DMS153 treated with DMSO at 0.1 percent for 48 hours (cell line): ENCODE results near the gene ZSCAN10.
"Not testable (repeated sequence)": the region's sequence is repeated elsewhere in the genome, so short reads cannot be mapped to it uniquely, and the experiment has no call there.

Source experiments
- DNase-seq: peaks from one replicate; lab custom pipeline; 2025; ENCODE audit not compliant: unreplicated experiment; lab: John Stamatoyannopoulos, UW

Gene ZSCAN10

GRCh38 chr16:3098459-3099394 lies at the start of gene ZSCAN10:
ZSCAN10 (minus strand) TSS chr16:3099294; CDS start chr16:3092937, 6,357 bp downstream.
- no peak for DNase-seq

DNA sequence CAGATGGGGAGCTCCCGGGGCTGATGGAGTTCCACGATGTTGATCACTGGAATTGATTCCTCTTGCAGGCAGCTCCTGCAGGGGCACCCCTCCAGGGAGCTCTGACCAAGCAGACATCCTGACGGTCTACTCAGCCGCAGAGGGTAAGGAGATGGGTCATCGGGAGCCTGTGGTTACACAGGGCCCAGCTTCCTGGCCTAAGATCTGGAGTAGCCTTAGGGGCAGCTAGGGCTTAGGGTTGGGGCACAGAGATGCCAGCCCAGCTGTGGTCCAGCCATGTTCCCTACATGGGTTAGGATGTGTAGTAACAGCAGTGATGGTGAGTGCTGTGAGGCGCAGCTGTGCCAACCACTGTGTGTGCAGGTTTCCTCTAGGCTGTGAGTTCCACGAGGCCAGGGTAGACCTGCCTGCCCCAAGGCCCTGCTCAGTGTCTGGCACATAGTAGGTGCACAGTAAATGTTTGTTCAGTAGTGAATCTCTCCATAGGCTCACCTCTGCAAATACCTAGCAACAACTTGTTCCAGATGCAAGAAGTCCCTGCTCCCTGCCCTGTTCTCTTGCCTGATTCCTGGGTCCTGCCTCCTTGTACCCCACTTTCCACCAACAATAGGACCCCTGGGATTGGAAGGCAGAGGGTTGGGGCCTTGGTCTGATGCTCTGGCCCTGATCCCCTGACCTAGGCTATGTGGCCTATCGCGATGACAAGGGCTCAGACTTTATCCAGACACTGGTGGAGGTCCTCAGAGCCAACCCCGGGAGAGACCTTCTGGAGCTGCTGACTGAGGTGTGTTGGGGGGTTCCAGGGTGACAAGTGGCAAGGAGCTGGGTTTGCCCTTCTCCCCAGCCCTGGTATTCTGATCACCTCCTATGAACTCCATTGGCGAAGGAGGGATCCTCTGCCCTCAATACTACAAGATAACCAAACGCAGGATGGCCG lies 49.4 kb upstream of the ZSCAN10 start:
- no peak for DNase-seq

- DNase-seq: no peak
Observed at GRCh38 chr16:3147757-3148104, 48.6 kb upstream of the ZSCAN10 start.

- DNase-seq: no peak
Observed at GRCh38 chr16:3147046-3147756, 48.1 kb upstream of the ZSCAN10 start.

DNA sequence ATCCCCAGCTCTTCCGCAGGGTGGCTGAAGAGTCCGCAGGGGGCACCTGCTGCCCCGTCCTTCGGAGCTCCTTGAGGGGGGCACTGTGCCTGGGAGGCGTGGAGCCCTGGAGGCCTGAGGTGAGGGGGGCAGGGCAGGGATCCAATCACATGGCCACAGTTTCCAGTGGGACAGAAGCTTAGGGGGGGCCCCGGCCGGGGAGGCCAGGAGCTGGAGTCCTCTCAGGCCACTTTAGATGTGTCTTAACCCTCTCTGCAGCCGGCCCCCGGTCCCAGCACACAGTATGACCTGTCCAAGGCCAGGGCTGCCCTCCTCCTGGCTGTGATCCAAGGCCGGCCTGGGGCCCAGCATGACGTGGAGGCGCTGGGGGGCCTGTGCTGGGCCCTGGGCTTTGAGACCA lies 46.6 kb upstream of the ZSCAN10 start:
- DNase-seq: no peak

- no peak for DNase-seq
Observed at GRCh38 chr16:3145151-3145550, 46.1 kb upstream of the ZSCAN10 start.

GRCh38 chr16:3144321-3144983 lies 45.4 kb upstream of the ZSCAN10 start:
- no peak for DNase-seq

DNA sequence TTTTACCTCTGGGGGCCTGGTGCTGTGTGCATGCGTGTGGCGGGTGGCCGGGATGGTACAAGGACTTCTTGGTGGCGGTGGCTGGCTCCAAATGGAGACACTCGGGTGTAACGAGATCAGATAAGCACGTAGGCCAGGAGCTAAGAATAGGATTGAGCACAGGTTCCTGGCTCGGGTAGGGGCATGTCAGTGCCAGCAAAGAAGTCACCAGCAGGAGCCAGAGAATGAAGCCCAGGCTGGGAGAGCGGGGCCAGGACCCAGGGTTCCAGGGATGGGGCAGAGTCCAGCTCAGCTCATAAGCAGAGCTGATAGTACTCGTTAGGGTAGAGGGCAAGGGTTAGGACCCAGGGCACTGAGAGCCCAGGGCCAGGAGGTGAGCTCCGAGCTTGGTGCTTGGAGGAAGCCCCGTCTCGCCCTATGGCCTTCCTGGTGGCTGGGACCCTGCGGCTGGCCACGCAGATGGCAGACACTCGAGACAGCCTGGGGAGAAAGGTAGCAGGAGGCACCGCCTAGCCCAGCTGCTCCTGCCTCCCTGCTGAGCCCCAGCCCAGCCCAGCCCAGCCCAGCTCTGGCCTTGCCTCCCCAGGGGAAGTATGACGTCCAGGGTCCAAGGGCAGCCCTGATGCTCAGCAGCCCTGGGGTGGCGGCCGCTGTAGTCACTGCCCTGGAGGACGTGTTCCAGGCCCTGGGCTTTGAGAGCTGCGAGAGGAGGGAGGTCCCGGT lies 44.7 kb upstream of the ZSCAN10 start:
- no peak for DNase-seq

DNA sequence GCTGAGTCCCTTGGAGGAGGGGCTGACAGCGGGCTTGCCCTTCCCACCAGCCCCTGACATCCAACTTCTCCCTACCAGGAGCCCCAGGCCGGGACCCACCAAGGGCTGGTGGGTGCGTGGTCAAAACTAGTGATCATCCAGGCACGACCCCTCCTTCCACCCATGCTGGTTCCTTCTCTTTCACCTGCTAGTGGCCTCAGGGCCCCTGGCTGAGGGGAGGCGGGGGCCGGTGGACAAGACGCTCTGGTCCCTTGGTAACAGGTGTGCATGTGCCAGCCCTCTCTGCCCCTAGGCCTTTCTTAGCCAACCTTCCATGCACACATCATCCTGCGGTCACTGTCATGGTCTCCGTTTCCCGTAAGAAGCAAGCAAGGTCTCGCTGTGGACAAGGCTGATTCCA lies 44.1 kb upstream of the ZSCAN10 start:
- DNase-seq: no peak

DNA sequence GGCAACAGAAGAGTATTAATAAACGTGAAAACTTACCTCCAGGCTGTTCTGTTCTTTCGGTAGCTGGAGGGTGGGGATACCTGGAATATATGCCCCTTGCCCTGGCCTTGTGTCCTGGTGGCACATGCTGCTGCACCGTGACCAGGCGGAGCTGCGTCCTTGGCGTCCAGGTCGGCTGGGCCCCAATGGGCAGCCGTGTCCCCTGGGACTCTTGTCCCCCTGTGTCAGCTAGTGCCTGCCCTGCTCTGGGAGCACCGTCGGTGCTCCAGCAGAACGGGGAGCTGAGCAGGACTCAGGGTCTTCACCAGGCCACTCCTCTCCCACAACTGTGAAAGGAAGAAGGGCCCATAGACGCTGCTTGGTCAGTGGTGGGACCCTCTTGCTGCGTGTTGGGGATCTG lies 43.7 kb upstream of the ZSCAN10 start:
- no peak for DNase-seq

GRCh38 chr16:3142327-3142726 lies 43.2 kb upstream of the ZSCAN10 start:
- no peak for DNase-seq

- no peak for DNase-seq
Observed at GRCh38 chr16:3141781-3142311, 42.8 kb upstream of the ZSCAN10 start.

DNA sequence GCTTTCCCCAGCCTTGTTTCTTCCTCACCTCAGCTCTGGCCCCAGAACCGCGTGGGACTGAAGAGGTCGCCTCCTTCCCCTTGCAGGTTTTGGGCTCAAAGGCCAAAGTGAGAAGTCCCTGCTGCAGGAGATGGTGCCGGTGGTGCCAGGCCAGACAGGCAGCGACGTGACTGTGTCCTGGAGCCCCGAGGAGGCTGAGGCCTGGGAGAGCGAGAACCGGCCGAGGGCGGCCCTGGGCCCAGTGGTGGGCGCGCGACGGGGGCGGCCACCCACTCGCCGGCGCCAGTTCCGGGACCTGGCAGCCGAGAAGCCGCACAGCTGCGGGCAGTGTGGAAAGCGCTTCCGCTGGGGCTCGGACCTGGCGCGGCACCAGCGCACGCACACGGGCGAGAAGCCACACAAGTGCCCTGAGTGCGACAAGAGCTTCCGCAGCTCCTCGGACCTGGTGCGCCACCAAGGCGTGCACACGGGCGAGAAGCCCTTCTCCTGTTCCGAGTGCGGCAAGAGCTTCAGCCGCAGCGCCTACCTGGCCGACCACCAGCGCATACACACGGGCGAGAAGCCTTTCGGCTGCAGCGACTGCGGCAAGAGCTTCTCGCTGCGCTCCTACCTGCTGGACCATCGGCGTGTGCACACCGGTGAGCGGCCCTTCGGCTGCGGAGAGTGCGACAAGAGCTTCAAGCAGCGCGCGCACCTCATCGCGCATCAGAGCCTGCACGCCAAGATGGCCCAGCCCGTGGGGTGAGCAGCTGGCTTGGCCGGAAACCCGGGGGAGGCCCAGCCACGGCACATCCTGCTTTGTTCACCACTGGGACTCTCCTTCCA lies 41.7 kb upstream of the ZSCAN10 start:
- no peak for DNase-seq

GRCh38 chr16:3139561-3139960 lies 40.5 kb upstream of the ZSCAN10 start:
- not testable (repeated sequence) for DNase-seq

DNA sequence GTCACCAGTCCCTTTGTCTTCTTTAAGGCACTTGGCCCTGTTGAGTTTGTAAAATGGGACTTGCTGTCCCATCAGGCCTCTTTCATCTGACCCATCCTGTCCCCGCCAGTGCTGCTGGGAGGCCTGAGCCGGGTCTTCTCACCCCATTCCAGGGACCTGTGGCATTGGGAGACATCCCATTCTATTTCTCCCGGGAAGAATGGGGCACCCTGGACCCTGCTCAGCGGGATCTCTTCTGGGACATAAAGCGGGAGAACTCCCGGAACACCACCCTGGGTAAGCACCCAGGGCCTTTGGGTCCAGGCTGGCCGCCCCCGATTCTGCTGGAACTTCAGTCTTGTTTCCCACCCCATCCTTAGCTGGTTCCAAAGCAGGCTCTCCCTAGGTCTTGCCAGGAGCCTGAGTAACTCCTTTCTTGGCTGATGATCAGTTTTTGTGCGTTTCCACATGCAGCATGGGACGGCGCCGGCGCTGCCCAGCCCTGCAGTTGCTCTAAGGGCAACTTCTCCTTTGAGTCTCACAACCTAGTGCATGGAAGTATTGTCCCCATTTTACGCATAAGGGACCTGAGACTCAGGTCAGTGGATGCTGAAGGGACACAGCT lies 39.8 kb upstream of the ZSCAN10 start:
- DNase-seq: no peak

DNA sequence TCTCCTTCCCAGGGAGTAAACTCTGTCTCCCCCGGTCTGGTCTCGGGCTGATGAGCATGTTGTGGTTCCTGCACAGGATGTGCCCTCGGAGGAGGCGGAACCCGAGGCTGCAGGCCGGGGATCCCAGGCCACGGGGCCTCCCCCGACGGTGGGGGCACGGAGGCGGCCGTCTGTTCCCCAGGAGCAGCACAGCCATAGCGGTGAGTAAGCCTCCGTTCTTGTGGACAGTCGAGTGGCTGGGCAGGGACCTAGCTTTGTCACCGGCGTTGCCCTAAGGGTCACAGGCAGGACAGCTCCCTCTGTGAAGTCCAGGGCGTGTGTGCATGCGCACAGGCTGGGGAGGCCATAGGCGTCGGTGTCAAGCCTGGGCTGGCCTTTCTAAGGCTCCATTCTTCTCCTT lies 39.2 kb upstream of the ZSCAN10 start:
- DNase-seq: no peak

- no peak for DNase-seq
Observed at GRCh38 chr16:3137267-3137666, 38.2 kb upstream of the ZSCAN10 start.

DNA sequence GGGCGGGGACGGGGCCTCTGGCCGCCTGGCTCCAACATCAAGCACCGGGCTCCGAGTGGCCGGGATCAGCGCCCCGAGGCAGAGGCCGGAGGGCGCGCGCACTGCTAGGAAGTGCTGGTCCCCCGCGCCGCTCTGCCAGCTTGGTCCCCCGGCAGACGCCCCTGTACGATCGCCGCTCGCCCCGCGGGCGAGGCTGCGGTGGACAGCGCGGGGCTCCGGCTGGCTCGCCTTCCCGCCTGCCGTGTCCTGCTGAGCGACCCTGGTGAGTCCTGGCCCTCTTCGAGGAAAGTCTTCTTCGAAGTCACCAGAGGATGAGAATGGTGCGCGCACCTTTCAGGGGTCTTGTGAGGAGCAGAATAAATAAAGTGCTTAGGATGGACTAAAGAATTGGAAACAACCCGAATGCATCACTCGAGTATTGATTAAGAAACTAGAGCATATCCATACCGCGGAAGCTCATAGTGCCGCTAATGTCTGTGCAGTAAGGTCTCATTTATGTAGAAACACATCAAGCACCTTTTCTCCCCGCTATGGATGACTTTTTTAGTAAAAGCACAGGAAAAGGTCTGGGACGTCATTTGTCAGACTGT lies 36.1 kb upstream of the ZSCAN10 start:
- no peak for DNase-seq
